ENCODE measurements around the gene RCCD1. TPM values are rescaled to one million over a fixed set of nuclear protein-coding genes. Genes with fewer than 3 reads are reported as not detected.

The RCCD1 gene
- total and polyA plus RNA-seq, 2 of the 8 experiments (the other 6 are each of a cell fraction or from before 2014, with no cell fraction given): 9.9 to 18.8 TPM

- TF ChIP-seq TBP (IDR thresholded peaks at IDR 0.05; ENCODE audit: low read depth, low read length) (no peak), CREB1 (IDR thresholded peaks at IDR 0.05) (no peak), GABPA (IDR thresholded peaks at IDR 0.05; ENCODE audit: borderline replicate concordance, insufficient read depth, low read length) (no peak)
These were observed 13.8 kb downstream of the RCCD1 start (continued) for GRCh38 chr15:90968434-90968833.

Data from H1 (cell line).